ENCODE measurements around the gene PIK3R3.

DNA sequence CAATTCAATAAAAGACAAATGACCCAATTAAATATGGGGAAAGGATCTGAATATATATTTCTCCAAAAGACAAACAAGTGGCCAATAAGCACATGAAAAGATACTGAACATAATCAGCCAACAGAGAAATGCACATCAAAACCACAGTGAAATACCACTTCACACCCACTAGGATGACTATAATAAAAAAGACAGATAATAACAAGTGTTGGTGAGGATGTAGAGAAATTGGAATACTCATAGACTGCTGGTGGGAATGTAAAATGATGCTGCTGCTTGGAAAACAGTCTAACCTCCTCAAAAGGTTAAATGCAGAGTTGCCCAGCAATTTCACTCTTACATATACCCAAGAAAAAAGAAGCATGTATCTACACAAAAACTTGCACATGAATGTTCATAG, 48.9 kb downstream of the PIK3R3 start:
- TF ChIP-seq, protein P1, sequence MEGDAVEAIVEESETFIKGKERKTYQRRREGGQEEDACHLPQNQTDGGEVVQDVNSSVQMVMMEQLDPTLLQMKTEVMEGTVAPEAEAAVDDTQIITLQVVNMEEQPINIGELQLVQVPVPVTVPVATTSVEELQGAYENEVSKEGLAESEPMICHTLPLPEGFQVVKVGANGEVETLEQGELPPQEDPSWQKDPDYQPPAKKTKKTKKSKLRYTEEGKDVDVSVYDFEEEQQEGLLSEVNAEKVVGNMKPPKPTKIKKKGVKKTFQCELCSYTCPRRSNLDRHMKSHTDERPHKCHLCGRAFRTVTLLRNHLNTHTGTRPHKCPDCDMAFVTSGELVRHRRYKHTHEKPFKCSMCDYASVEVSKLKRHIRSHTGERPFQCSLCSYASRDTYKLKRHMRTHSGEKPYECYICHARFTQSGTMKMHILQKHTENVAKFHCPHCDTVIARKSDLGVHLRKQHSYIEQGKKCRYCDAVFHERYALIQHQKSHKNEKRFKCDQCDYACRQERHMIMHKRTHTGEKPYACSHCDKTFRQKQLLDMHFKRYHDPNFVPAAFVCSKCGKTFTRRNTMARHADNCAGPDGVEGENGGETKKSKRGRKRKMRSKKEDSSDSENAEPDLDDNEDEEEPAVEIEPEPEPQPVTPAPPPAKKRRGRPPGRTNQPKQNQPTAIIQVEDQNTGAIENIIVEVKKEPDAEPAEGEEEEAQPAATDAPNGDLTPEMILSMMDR (conservative IDR thresholded peaks at IDR 0.05; ENCODE audit: low read length), result no peak
- no peak for TF ChIP-seq EZH2phosphoT487 (IDR thresholded peaks at IDR 0.05; ENCODE audit: borderline replicate concordance)

Measured in Loucy (cell line).